Hematopoietic multipotent progenitor cell treated with erythropoietin and hydrocortisone succinate and interleukin-3 and kit ligand, for 6 days (in vitro differentiated cells): Measurements from ENCODE around the gene DYRK1B.
A peak's percentile ranks its signal among the peaks of the same experiment; 100 is the strongest.

ENCODE experiments used
- DNase-seq: peaks from one replicate; pipeline ENCODE4 v3.0.0-alpha.2; 2015

DYRK1B gene

DNA sequence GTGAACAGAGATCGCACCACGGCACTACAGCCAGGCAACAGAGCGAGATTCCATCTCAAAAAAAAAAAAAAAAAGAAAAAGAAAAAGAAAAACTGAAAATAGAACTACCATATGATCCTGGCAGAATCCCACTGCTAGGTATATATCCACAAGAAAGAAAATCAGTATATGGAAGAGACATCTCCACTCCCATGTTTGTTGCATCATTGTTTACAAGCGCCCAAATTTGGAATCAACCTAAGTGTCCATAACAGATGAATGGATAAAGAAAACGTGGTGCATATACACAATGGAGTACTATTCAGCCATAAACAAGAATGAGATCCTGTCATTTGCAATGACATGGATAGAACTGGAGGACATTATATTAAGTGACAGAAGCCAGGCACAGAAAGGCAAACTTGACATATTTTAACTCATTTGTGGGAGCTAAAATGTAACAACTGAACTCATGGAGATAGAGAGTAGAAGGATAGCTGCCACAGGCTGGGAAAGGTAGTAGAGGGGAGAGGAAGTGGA lies 26.1 kb downstream of the DYRK1B start:
- no peak for DNase-seq

DNA sequence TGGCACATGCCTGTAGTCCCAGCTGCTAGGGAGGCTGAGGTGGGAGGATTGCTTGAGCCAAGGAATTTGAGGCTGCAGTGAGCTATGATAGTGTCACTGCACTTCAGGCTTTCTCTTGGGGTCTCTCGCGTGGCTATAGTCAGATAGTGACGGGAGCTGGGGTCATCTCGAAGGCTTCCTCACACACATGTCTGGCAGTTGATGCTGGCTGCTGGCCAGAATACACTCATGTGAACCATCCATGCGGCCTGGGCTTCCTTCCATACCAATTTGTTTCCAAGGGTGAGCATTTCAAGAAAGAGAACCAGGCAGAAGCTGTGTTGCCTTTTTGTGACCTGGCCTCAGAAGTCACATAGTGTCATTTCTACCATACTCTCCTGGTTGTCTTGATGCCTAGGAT lies 28.9 kb downstream of the DYRK1B start:
- no peak for DNase-seq

DNA sequence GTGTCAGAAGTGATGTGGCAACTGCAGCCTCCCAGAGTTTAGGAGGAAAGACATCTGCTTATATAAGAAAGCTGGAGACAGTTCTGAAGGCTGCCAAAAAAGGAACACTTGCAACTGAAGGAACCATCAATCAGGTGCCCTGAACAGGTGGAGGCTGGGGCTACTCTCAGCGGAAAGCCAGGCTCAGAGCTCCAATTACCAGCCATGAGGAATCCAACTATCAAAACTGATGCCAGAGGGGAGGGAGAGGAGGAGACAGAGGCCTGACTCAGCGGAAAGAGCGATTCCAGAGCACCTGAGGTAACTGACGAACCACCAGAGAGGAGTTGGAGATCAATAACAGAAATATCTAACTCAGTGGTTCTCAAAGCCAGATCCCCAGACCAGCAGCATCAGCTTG lies 31.0 kb downstream of the DYRK1B start:
- DNase-seq = no peak

DNA sequence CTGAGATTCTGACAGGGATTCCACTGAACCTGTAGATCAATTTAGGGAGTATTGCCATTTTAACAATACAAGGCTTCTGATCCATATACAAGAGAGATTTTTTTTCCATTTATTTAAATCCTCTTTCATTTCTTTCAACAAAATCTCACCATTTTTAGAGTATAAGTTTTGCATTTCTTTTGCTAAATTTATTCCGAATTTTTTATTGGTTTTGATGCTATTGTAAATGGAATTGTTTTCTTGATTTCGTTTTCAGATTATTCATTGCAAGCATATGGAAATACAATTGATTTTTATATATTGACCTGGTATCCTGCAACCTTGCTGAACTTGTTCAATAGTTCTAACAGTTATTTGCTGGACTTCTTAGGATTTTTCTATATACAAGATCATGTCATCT lies 36.9 kb downstream of the DYRK1B start:
- DNase-seq = no peak

DNA sequence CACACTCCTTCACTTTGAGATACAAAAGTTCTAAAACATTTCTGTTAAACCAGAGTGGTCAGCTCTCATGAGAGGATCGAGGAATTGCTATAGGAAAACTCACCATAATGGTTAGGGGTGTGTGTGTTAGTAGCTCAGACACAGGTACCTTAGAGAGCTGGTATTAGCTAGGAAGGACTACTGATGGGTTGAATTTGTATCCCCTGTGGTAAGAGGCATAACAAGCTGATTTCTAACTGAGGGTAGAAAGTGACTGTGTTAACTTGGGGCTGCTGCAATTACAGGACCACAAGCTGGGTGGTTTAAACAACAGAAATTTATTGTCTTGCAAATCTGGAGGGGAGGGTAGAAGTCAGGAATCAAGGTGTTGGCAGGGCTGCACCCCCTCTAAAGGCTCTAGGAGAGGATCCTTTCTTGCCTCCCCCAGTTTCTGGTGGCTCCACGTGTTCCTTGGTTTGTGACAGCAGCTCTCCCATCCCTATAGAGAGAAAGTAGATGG lies 37.9 kb downstream of the DYRK1B start:
- DNase-seq = no peak

DNA sequence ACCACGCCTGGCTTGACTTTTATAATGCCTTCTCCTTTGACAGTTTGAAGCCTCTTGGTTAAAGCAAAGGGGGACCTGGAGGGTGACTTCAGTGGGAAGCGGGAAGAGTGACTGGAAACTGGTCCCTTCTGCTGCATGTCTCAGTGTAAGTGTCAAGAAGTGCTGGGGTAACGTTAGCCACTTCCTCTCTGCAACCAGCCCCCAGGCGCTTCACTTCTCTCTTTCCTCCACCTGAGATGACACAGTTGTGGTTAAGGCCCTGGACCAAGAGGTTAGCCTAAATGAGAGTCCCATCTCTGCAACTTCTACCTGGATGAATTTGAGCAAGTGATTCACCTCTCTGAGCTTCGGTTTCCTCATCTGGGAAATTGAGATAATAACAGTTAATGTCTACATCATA lies 39.0 kb downstream of the DYRK1B start:
- peak; percentile 9 for DNase-seq

DNA sequence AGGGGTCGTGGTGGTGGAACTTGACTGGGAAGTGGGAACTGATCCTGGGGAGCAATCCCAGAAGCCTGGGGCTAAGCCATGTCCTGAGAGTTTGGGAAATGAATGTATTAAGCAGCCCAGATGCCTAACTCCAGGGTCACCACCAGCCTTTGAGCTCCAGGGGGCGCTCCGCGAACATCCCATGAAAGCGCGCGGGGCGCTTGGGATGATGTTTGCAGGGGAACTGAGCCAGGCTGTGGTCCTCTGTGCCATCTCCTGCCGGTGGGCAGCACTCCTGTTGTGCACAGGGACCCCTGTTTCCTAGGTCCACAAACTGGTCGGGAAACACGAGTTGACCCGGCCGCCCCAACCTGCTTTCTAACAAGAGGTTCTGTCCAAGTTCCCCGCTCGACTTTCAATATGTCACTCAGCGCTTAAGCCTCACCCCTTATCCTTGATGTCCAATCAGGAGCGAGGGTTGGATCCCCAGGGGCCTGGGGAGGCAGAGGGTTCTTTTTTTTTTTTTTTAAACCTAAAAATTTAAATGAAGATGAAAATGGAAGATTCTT lies 40.9 kb downstream of the DYRK1B start:
- peak; percentile 88 for DNase-seq

DNA sequence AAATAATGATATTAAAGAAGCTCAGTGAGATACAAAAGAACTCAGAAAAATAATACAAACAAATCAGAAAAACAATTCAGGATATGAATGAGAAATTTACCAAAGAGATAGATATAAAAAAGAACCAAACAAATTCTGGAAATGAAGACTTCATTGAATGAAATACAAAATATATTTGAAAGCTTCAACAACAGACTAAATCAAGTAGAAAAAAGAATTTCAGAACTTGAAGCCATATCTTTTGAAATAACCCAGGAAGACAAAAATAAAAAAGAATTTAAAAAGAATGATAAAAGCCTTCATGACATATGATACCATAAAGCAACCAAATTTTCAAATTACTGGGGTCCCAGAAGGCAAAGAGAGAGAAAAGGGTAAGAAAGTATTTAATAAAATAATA lies 45.7 kb downstream of the DYRK1B start:
- DNase-seq = no peak

DNA sequence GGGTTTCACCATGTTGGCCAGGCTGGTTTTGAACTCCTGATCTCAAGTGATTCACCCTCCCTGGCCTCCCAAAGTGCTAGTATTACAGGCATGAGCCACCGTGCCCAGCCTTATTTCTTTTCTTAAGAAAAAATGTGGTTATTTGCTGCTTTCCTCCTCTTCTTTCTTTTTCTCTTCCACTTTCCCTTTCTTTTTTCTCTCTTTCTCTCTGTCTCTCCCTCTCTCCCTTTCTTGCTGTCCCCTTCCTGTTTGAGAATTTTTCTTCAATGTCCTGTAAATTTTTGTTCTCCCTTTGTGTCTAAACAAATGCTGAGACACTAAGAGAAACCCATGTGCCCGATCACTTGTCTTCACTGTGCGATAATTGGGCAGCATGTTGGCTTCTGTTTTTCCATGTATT lies 53.1 kb downstream of the DYRK1B start:
- DNase-seq = no peak

DNA sequence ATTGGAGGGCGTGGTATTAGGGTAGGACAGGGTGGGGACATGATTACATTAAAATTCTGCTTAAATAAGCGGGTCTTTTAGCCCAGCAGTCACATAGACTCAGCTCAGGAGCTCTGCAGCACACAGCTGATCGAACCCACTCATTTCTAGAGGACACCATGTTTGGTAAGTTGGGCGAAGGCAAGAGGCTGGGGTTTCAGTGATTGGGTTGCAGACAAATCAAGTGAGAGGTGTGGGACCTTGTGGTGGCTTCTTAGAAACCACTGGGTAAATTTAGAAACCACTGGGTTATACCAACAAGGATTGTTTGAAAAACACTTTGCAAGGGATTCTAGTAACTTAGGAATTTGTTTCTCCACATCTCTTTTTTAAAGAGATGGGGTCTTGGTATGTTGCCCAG lies 55.2 kb downstream of the DYRK1B start, which contains the start of gene LEUTX:
Gene LEUTX (plus strand): TSS at position 92 of the 400 bp plus-strand sequence. CDS start 67 bp downstream, at position 159.
- no peak for DNase-seq
